Naive thymus-derived CD8-positive, alpha-beta T cell (primary cell): ENCODE data around the gene ANO6. TPM values are rescaled to one million over a fixed set of nuclear protein-coding genes. Genes with fewer than 3 reads are reported as not detected.
"Not testable (repeated sequence)": the region's sequence is repeated elsewhere in the genome, so short reads cannot be mapped to it uniquely, and the experiment has no call there.

ENCODE experiments used
- ATAC-seq, 2 donors: fragments of 150-1000 bp; cut with Tn5 transposase in 1 of 2; sonication (Bioruptor Pico), chemical (Tn5 transposase) in 1 of 2; 1 replicate in 1 of 2; 2 replicates in 1 of 2; pipeline ENCODE4 v1.10.0; 2021; ENCODE audit warnings: mild to moderate bottlenecking in 2 of 2, moderate library complexity in 2 of 2
- POLR2A ChIA-PET: fragments of 350-600 bp; sonication (Branson Sonifier 250); formaldehyde crosslinking; loops from one replicate; lab custom pipeline; 2021; ENCODE audit warnings: antibody characterized with exemption; lab: Charles Lee
- DNase-seq, 10 donors: peaks; one replicate each; pipeline versions ENCODE4 v3.0.0 to v3.0.0-alpha.2; 2020 to 2022
- H3K27ac Mint-ChIP-seq, 10 donors: one replicate each; pipeline ENCODE4 v1.8.0; 2020 to 2022; ENCODE audit warnings: mild to moderate bottlenecking in 10 of 10, mixed read lengths in 10 of 10, moderate library complexity in 4 of 10, inconsistent platforms in 1 of 10
- H3K27me3 Mint-ChIP-seq, 5 donors: one replicate each; pipeline ENCODE4 v1.8.0; 2021 to 2022; ENCODE audit warnings: mixed read lengths in 5 of 5
- H3K36me3 Mint-ChIP-seq, 3 donors: one replicate each; pipeline ENCODE4 v1.8.0; 2020 to 2022; ENCODE audit warnings: mixed read lengths in 3 of 3, mild to moderate bottlenecking in 2 of 3, inconsistent platforms in 1 of 3
- H3K4me1 Mint-ChIP-seq, 4 donors: one replicate each; pipeline ENCODE4 v1.8.0; 2021 to 2022; ENCODE audit warnings: mixed read lengths in 4 of 4
- H3K4me3 Mint-ChIP-seq, 10 donors: one replicate each; pipeline ENCODE4 v1.8.0; 2020 to 2022; ENCODE audit warnings: mild to moderate bottlenecking in 10 of 10, mixed read lengths in 10 of 10, moderate library complexity in 6 of 10, inconsistent platforms in 1 of 10
- H3K9me3 Mint-ChIP-seq, 9 donors: one replicate each; pipeline ENCODE4 v1.8.0; 2020 to 2022; ENCODE audit warnings: mixed read lengths in 9 of 9, mild to moderate bottlenecking in 3 of 9, inconsistent platforms in 1 of 9, moderate library complexity in 1 of 9
- polyA plus RNA-seq, 3 donors: library from polyadenylated mRNA; unstranded; fragments of 300-500 nt; fragmentation: Illumina TruSeq; gene quantifications; one replicate each; pipeline ENCODE4 v1.2.3, GENCODE V29; 2021
- total RNA-seq, 8 experiments: library from RNA in 2 of 8; stranded (reverse) in 2 of 8; gene quantifications; one replicate each; pipeline ENCODE4 v1.2.3 and lab custom pipeline; 2021 to 2026

The ANO6 gene
- total and polyA plus RNA-seq, 5 experiments from 2014 or later, result 13.4 to 18.6 (median 17.5) TPM

DNA sequence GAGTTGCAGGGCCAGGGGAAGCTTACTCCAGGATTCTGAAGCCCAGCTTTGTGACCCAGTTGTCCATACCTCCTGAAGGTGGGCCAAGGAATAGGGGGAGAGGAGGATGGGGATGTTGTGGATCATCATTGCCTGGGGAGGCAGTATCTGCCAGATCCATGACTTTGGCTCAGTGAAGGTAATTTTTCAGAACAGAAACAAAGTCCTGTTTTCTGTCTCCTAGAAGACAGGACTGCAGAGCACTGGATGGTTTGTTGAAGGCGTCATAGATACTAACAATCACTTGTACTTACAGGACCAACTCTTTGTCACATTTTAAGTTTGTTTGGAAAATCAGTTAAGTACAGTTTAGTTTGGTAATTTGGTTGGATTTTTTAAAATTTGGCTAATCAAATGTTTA lies 38.4 kb downstream of the ANO6 start:
- peak overlapping the region in 1 of 10 donors; percentile 35 for H3K27ac Mint-ChIP-seq
- peaks cover 18 to 25% (median 24%) of the 10 kb centered on the region in 4 donors for H3K4me1 Mint-ChIP-seq

DNA sequence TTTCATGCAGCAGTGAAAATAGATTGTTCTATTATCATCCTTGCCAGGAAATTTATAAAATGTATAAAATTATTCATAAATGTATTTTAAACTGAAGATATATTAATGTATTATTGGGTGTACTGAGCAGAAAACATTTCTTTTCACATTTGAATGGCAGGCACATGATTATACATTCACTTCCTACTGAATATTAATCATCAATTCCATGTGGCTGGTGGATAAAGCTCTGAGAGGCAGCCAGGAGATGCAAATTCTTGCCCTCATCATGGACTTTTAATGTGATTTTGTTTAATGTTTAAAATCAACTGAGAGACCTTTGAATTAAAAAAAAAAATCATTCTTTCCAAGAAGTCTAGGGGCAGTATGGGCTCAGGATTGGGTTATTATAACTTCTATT lies 40.8 kb downstream of the ANO6 start:
- Mint-ChIP-seq H3K27me3 (no peaks in the 10 kb centered on the region), H3K27ac (peak overlapping the region in 1 of 10 donors; percentile 9), H3K9me3 (no peaks in the 10 kb centered on the region), H3K4me3 (no peak overlapping the region), H3K36me3 (peaks cover 0 to 15% (median 14%) of the 10 kb centered on the region in 3 donors), H3K4me1 (peaks cover 18 to 37% (median 30%) of the 10 kb centered on the region in 4 donors)
- ATAC-seq (no peak), DNase-seq (no peak)
- POLR2A ChIA-PET, result no interaction called here

More for the DNA sequence above, 38.4 kb downstream of the ANO6 start:
- Mint-ChIP-seq H3K36me3 (peaks cover 0 to 11% (median 9%) of the 10 kb centered on the region in 3 donors), H3K9me3 (no peaks in the 10 kb centered on the region), H3K27me3 (no peaks in the 10 kb centered on the region), H3K4me3 (no peak overlapping the region)
- ATAC-seq (no peak), DNase-seq (no peak)
- POLR2A ChIA-PET, result no interaction called here

GRCh38 chr12:45257185-45257930 lies 41.5 kb downstream of the ANO6 start:
- DNase-seq (no peak), ATAC-seq (no peak)
- H3K27ac Mint-ChIP-seq, result peak overlapping the region in 4 of 10 donors; percentile 5 to 55 (median 14)
- peaks cover 18 to 37% (median 30%) of the 10 kb centered on the region in 4 donors for H3K4me1 Mint-ChIP-seq
- H3K36me3 Mint-ChIP-seq, result peaks cover 0 to 15% (median 14%) of the 10 kb centered on the region in 3 donors
- POLR2A ChIA-PET, result no interaction called here
- H3K4me3 Mint-ChIP-seq, result peak overlapping the region in 1 of 10 donors; percentile 20
- H3K9me3 Mint-ChIP-seq, result no peaks in the 10 kb centered on the region
- no peaks in the 10 kb centered on the region for H3K27me3 Mint-ChIP-seq

- no peak for ATAC-seq
- no peaks in the 10 kb centered on the region for H3K9me3 Mint-ChIP-seq
- POLR2A ChIA-PET, result no interaction called here
- H3K27me3 Mint-ChIP-seq, result no peaks in the 10 kb centered on the region
- H3K4me1 Mint-ChIP-seq, result peaks cover 18 to 43% (median 29%) of the 10 kb centered on the region in 4 donors
- peak overlapping the region in 1 of 10 donors; percentile 6 for H3K27ac Mint-ChIP-seq
- H3K4me3 Mint-ChIP-seq, result no peak overlapping the region
- no peak for DNase-seq
- peaks cover 0 to 14% (median 11%) of the 10 kb centered on the region in 3 donors for H3K36me3 Mint-ChIP-seq
Observed at GRCh38 chr12:45259675-45260074, 43.8 kb downstream of the ANO6 start.

GRCh38 chr12:45260104-45260815 lies 44.4 kb downstream of the ANO6 start:
- Mint-ChIP-seq H3K9me3 (no peaks in the 10 kb centered on the region), H3K27ac (no peak overlapping the region), H3K4me1 (peaks cover 18 to 43% (median 29%) of the 10 kb centered on the region in 4 donors), H3K27me3 (no peaks in the 10 kb centered on the region), H3K4me3 (no peak overlapping the region), H3K36me3 (peaks cover 0 to 14% (median 11%) of the 10 kb centered on the region in 3 donors)
- ATAC-seq, result no peak
- DNase-seq, result no peak
- POLR2A ChIA-PET, result no interaction called here

DNA sequence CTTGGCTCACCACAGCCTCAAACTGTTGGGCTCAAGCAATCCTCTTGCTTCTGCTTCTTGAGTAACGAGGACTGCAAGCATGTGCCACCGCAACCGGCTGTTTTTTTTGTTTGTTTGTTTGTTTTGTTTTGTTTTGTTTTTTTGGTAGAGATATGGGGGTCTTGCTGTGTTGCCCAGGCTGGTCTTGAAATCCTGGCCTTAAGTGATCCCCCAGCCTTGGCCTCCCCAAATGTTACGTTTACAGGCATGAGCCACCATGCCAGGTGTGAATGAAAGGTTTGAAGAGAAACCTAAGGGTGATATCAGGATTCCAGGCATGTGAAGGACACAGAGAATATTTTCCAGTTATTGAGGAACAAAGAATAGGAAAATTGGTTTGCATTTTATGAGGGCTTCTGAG lies 45.0 kb downstream of the ANO6 start:
- DNase-seq, result no peak
- peaks cover 18 to 49% (median 29%) of the 10 kb centered on the region in 4 donors for H3K4me1 Mint-ChIP-seq
- POLR2A ChIA-PET, result no interaction called here
- H3K27ac Mint-ChIP-seq, result no peak overlapping the region
- H3K27me3 Mint-ChIP-seq, result no peaks in the 10 kb centered on the region
- H3K36me3 Mint-ChIP-seq, result peaks cover 0 to 14% (median 11%) of the 10 kb centered on the region in 3 donors
- ATAC-seq, result no peak
- H3K9me3 Mint-ChIP-seq, result no peaks in the 10 kb centered on the region
- no peak overlapping the region for H3K4me3 Mint-ChIP-seq

- DNase-seq, H3K27me3 Mint-ChIP-seq, H3K4me3 Mint-ChIP-seq, ATAC-seq, H3K27ac Mint-ChIP-seq, H3K9me3 Mint-ChIP-seq, POLR2A ChIA-PET: not testable (repeated sequence)
- H3K4me1 Mint-ChIP-seq, result peaks cover 8 to 51% (median 27%) of the 10 kb centered on the region in 4 donors
- H3K36me3 Mint-ChIP-seq, result peaks cover 0 to 14% (median 11%) of the 10 kb centered on the region in 3 donors
Observed at GRCh38 chr12:45262185-45262584, 46.3 kb downstream of the ANO6 start.

DNA sequence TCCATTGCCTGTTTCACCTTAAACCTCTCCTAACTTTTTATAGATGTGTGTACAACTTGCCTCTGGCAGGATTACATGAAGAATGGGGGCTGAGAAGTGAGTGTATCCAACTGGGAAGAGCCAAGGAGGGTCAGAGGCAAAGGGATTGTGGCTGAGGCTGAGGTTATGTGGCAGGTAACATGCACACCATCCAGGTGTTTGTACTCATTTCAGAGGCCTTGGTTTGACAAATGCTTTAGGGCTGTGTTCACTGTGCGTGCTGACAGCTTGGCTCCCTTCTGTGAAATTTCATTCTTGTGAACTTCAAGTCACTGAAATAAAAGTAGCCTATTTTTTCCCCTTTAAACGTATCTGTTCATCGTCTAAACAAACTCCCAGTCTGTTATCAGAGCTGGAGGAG lies 47.7 kb downstream of the ANO6 start:
- ATAC-seq (no peak), DNase-seq (no peak)
- Mint-ChIP-seq H3K27me3 (no peaks in the 10 kb centered on the region), H3K9me3 (no peaks in the 10 kb centered on the region), H3K36me3 (peaks cover 0 to 11% (median 9%) of the 10 kb centered on the region in 3 donors), H3K27ac (no peak overlapping the region), H3K4me3 (no peak overlapping the region), H3K4me1 (peaks cover 12 to 48% (median 19%) of the 10 kb centered on the region in 4 donors)
- POLR2A ChIA-PET, result no interaction called here

DNA sequence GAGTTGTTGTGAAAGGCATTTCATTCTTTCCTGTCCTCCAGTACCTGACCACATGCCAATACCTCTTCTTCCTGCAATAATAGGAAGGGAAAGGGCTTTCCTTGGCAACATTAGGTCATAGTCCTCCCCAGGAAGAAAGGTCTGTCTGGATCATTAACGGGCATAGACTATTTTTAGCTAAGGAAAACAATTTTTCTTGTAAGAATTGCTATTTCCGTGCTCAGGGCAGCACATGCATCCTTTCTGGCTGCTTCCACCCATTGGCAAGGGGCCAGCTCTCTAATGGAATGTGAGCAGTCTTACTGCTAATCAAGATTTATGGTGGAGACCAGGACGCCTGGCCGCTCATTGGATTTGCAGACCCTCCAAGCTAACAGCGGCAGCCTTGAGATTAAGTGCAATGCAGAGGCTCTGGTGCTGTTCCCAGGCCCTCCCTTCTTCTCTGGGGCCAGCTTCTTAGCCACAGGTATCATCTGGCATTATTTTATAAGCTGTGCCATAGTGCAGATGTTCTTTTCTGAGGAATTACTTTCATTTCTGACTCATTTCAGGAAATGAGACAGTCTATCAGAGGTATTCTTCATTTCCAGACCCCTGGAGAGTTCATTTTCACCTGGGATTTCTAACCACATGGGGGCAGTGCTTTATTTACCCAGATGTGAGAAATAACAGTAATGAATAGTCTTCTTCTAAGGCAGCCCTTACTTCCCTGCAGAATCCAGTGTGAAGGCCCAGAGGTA lies 52.9 kb downstream of the ANO6 start:
- H3K27ac Mint-ChIP-seq, result peak overlapping the region in 3 of 10 donors; percentile 25 to 32 (median 26)
- no peak for DNase-seq
- POLR2A ChIA-PET, result no interaction called here
- H3K4me3 Mint-ChIP-seq, result no peak overlapping the region
- no peaks in the 10 kb centered on the region for H3K9me3 Mint-ChIP-seq
- peaks cover 0 to 10% (median 10%) of the 10 kb centered on the region in 3 donors for H3K36me3 Mint-ChIP-seq
- ATAC-seq, result no peak
- H3K4me1 Mint-ChIP-seq, result peaks cover 6 to 38% (median 12%) of the 10 kb centered on the region in 4 donors
- H3K27me3 Mint-ChIP-seq, result no peaks in the 10 kb centered on the region

DNA sequence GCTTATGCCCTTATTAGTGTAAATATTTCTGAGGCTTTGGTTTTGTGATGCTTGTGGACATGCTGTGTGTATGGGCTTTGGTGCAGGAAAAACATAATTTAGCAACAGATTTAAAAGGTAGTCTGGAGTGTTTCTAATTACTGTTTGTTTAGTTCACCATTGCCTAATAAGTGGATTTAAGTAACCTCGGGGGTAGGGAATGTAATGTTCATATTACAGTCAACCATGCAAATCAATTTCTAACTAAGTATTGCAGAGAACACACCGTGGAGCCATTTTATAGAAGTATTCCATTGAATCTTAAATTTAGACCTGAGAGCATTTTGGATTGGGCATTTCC lies 53.5 kb downstream of the ANO6 start:
- no peaks in the 10 kb centered on the region for H3K9me3 Mint-ChIP-seq
- H3K36me3 Mint-ChIP-seq, result peaks cover 0 to 10% (median 7%) of the 10 kb centered on the region in 3 donors
- ATAC-seq (no peak), DNase-seq (no peak)
- no peak overlapping the region for H3K4me3 Mint-ChIP-seq
- H3K4me1 Mint-ChIP-seq, result peaks cover 3 to 33% (median 12%) of the 10 kb centered on the region in 4 donors
- peak overlapping the region in 1 of 10 donors; percentile 29 for H3K27ac Mint-ChIP-seq
- H3K27me3 Mint-ChIP-seq, result no peaks in the 10 kb centered on the region
- POLR2A ChIA-PET, result no interaction called here

DNA sequence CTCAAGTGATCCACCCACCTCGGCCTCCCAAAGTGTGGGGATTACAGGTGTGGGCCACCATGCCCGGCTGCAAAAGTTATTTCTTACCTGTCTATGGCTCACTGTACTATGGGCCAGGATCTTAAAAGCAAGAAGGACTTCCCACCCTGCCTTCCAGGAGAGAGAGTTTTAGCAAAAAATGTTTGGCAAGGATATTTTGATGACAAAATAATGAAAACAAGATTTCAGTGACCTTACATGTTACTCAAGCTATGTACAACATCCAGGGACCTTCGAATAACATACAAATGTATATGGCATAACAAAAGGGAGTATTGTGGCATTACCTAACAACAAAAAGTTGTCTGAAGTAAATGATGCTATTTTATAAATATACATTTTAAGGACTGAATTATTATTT lies 55.1 kb downstream of the ANO6 start:
- POLR2A ChIA-PET, result no interaction called here

DNA sequence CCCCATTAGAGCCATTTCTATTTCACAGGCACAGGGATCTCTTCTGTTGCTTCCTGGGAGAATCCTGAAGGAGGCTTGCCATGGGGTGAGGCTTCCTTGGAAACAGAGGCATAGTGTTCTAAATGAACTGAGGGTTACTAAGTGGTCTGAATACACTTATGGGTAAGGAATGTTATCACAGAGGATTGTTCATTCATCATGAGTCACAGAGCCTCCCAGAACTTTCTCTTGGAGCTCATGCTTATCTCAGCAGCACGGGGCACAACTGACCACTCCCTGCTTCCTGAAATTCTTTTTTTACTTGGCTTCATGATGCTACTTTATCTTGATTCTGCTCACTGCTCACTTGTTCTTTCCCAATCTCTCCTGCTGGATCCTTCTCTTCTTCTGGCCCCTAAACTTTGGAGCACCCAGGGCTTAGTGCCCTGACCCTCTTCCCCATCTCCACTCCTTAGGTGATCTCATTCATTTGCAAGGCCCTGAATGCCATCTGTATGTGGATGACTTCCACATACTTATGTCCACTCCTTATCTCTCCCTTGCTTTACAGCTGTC lies 57.9 kb downstream of the ANO6 start:
- POLR2A ChIA-PET, result no interaction called here
- peaks cover 0 to 12% (median 10%) of the 10 kb centered on the region in 3 donors for H3K36me3 Mint-ChIP-seq
- ATAC-seq, result no peak
- no peak overlapping the region for H3K4me3 Mint-ChIP-seq
- DNase-seq, result no peak
- H3K9me3 Mint-ChIP-seq, result no peaks in the 10 kb centered on the region
- H3K27ac Mint-ChIP-seq, result no peak overlapping the region
- H3K27me3 Mint-ChIP-seq, result no peaks in the 10 kb centered on the region
- peaks cover 0 to 7% (median 4%) of the 10 kb centered on the region in 4 donors for H3K4me1 Mint-ChIP-seq

More for the DNA sequence above, 55.1 kb downstream of the ANO6 start:
- DNase-seq, result no peak
- ATAC-seq, result no peak
- peaks cover 0 to 10% (median 7%) of the 10 kb centered on the region in 3 donors for H3K36me3 Mint-ChIP-seq
- peaks cover 0 to 25% (median 12%) of the 10 kb centered on the region in 4 donors for H3K4me1 Mint-ChIP-seq
- H3K4me3 Mint-ChIP-seq, result no peak overlapping the region
- H3K9me3 Mint-ChIP-seq, result no peaks in the 10 kb centered on the region
- H3K27me3 Mint-ChIP-seq, result no peaks in the 10 kb centered on the region
- H3K27ac Mint-ChIP-seq, result peak overlapping the region in 1 of 10 donors; percentile 44
